Muscle layer of colon (tissue), 2 donors: Measurements from ENCODE around the gene CBY2.

ENCODE experiments used
- H3K27ac ChIP-seq: one replicate; pipeline ENCODE4 v1.7.0; 2013; ENCODE audit warnings: low read depth, mild to moderate bottlenecking, low read length, moderate library complexity
- H3K27me3 ChIP-seq, 2 donors: one replicate each; pipeline ENCODE4 v1.7.0; 2013; ENCODE audit warnings: low read length in 2 of 2, mild to moderate bottlenecking in 2 of 2; ENCODE audit not compliant: insufficient read depth in 2 of 2, control insufficient read depth in 1 of 2
- H3K36me3 ChIP-seq: one replicate; pipeline ENCODE4 v1.7.0; 2013; ENCODE audit warnings: mild to moderate bottlenecking, low read length; ENCODE audit not compliant: insufficient read depth
- H3K4me1 ChIP-seq: one replicate; pipeline ENCODE4 v1.7.0; 2013; ENCODE audit warnings: mild to moderate bottlenecking, low read length; ENCODE audit not compliant: insufficient read depth
- H3K4me3 ChIP-seq, 2 donors: one replicate each; pipeline ENCODE4 v1.7.0; 2013; ENCODE audit warnings: low read length in 2 of 2, low read depth in 1 of 2, mild to moderate bottlenecking in 1 of 2, moderate library complexity in 1 of 2
- H3K9ac ChIP-seq: one replicate; pipeline ENCODE4 v1.7.0; 2013; ENCODE audit warnings: low read length
- H3K9me3 ChIP-seq: one replicate; pipeline ENCODE4 v1.7.0; 2013; ENCODE audit warnings: mild to moderate bottlenecking, low read length
- donor health status: abdominal sarcoma.
- donor health status: Adenocarcinoma of cecum.

The CBY2 gene

DNA sequence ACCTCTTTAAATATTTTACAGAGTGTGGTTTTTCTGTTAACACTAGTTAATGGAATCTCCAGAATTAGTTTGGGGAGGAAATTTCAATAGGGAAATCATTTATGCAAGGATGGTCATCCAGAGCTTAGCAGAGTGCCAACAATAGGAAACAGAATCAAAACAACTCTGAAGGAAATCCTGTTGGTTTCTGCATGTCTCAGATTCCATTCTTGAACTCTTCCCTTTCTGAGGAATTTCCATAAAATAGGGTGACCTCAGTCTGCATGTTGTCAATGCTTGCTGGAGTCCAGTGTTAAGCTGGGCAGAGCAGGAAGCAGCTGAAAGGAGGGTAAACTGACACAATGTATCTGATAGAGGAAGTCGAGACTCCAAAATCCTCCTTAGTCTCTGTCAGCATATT, 16.9 kb downstream of the CBY2 start:
- H3K4me3 ChIP-seq, result no peak overlapping the region
- no peaks in the 10 kb centered on the region for H3K36me3 ChIP-seq
- no peaks in the 10 kb centered on the region for H3K9me3 ChIP-seq
- no peak overlapping the region for H3K9ac ChIP-seq
- no peaks in the 10 kb centered on the region for H3K4me1 ChIP-seq
- H3K27ac ChIP-seq, result no peak overlapping the region
- no peaks in the 10 kb centered on the region for H3K27me3 ChIP-seq

- Histone ChIP-seq H3K27ac (no peak overlapping the region), H3K9ac (no peak overlapping the region), H3K27me3 (no peaks in the 10 kb centered on the region), H3K4me3 (no peak overlapping the region), H3K4me1 (no peaks in the 10 kb centered on the region), H3K36me3 (no peaks in the 10 kb centered on the region), H3K9me3 (no peaks in the 10 kb centered on the region)
These were observed 19.1 kb downstream of the CBY2 start for GRCh38 chr13:45721203-45721731.

DNA sequence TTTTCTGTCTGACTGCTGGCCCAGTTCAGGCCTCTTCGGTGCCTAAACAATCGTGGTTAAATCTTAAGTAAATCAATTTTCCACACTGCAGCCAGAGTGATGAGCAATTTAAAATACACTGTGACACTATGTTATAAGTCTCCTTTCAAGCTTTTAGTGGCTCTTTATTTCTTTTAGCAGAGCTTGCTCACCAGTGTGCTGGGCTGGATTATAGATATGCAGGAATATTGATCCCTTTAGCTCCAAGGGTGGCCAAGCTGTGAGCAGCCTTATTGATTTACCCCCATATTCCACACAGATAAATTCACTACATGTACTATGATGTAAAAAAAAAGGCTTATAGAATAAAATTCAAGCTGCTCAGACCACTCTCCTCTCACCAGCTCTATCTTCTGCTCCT, 21.7 kb downstream of the CBY2 start:
- H3K4me1 ChIP-seq, result no peaks in the 10 kb centered on the region
- no peak overlapping the region for H3K27ac ChIP-seq
- no peak overlapping the region for H3K9ac ChIP-seq
- H3K27me3 ChIP-seq, result no peaks in the 10 kb centered on the region
- H3K4me3 ChIP-seq, result no peak overlapping the region
- H3K36me3 ChIP-seq, result no peaks in the 10 kb centered on the region
- H3K9me3 ChIP-seq, result no peaks in the 10 kb centered on the region

GRCh38 chr13:45728759-45729158, 26.6 kb downstream of the CBY2 start:
- Histone ChIP-seq H3K4me1 (no peaks in the 10 kb centered on the region), H3K9ac (no peak overlapping the region), H3K27ac (no peak overlapping the region), H3K9me3 (no peaks in the 10 kb centered on the region), H3K4me3 (no peak overlapping the region), H3K27me3 (no peaks in the 10 kb centered on the region), H3K36me3 (no peaks in the 10 kb centered on the region)

- H3K4me1 ChIP-seq, result no peaks in the 10 kb centered on the region
- H3K9ac ChIP-seq, result no peak overlapping the region
- no peak overlapping the region for H3K4me3 ChIP-seq
- H3K9me3 ChIP-seq, result no peaks in the 10 kb centered on the region
- no peak overlapping the region for H3K27ac ChIP-seq
- H3K27me3 ChIP-seq, result no peaks in the 10 kb centered on the region
- H3K36me3 ChIP-seq, result no peaks in the 10 kb centered on the region
These were observed 29.3 kb downstream of the CBY2 start for GRCh38 chr13:45731455-45731854.

GRCh38 chr13:45732916-45733315, 30.8 kb downstream of the CBY2 start:
- H3K27me3 ChIP-seq, result no peaks in the 10 kb centered on the region
- H3K27ac ChIP-seq, result no peak overlapping the region
- H3K9me3 ChIP-seq, result no peaks in the 10 kb centered on the region
- no peaks in the 10 kb centered on the region for H3K4me1 ChIP-seq
- no peaks in the 10 kb centered on the region for H3K36me3 ChIP-seq
- H3K4me3 ChIP-seq, result no peak overlapping the region
- H3K9ac ChIP-seq, result no peak overlapping the region

GRCh38 chr13:45733361-45733760, 31.2 kb downstream of the CBY2 start:
- Histone ChIP-seq H3K9ac (no peak overlapping the region), H3K4me3 (no peak overlapping the region), H3K27me3 (no peaks in the 10 kb centered on the region), H3K9me3 (no peaks in the 10 kb centered on the region), H3K36me3 (no peaks in the 10 kb centered on the region), H3K4me1 (no peaks in the 10 kb centered on the region), H3K27ac (no peak overlapping the region)

DNA sequence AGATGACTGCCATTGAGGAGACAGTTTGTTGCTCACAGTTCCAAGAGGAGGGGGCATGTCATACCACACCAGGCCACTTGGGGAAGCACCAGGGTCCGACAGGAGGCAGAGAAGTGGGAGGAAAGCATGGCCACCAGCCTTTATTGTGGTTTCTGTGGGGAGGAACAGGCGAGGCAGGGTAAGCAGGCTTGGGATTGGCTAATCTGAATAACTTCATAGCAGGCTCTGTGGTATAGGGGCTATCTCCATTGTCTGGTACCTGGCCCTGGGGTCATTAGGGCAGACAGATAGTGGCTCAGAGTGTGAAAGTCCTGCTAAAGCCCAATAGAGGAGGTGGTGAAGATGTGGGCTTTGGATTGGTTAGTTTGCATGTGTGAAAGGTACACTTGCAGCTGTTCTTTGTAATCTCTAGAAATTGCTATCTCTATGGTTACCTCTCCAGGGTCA, 35.5 kb downstream of the CBY2 start:
- no peaks in the 10 kb centered on the region for H3K27me3 ChIP-seq
- H3K9me3 ChIP-seq, result no peaks in the 10 kb centered on the region
- no peaks in the 10 kb centered on the region for H3K4me1 ChIP-seq
- H3K4me3 ChIP-seq, result no peak overlapping the region
- no peak overlapping the region for H3K9ac ChIP-seq
- H3K36me3 ChIP-seq, result no peaks in the 10 kb centered on the region
- H3K27ac ChIP-seq, result no peak overlapping the region

GRCh38 chr13:45742985-45743384, 40.9 kb downstream of the CBY2 start:
- Histone ChIP-seq H3K27ac (no peak overlapping the region), H3K4me3 (no peak overlapping the region), H3K36me3 (no peaks in the 10 kb centered on the region), H3K9me3 (no peaks in the 10 kb centered on the region), H3K27me3 (no peaks in the 10 kb centered on the region), H3K9ac (no peak overlapping the region), H3K4me1 (no peaks in the 10 kb centered on the region)

- Histone ChIP-seq H3K27ac (no peak overlapping the region), H3K9ac (no peak overlapping the region), H3K4me3 (no peak overlapping the region), H3K27me3 (no peaks in the 10 kb centered on the region), H3K9me3 (no peaks in the 10 kb centered on the region), H3K4me1 (no peaks in the 10 kb centered on the region), H3K36me3 (no peaks in the 10 kb centered on the region)
These were observed 42.9 kb downstream of the CBY2 start for GRCh38 chr13:45744979-45745378.

GRCh38 chr13:45747071-45747470, 45.0 kb downstream of the CBY2 start:
- Histone ChIP-seq H3K27me3 (no peaks in the 10 kb centered on the region), H3K9me3 (no peaks in the 10 kb centered on the region), H3K36me3 (no peaks in the 10 kb centered on the region), H3K9ac (no peak overlapping the region), H3K27ac (no peak overlapping the region), H3K4me3 (no peak overlapping the region), H3K4me1 (no peaks in the 10 kb centered on the region)

GRCh38 chr13:45748941-45749759, 47.0 kb downstream of the CBY2 start:
- H3K9ac ChIP-seq, result no peak overlapping the region
- H3K4me3 ChIP-seq, result no peak overlapping the region
- H3K36me3 ChIP-seq, result no peaks in the 10 kb centered on the region
- no peak overlapping the region for H3K27ac ChIP-seq
- no peaks in the 10 kb centered on the region for H3K4me1 ChIP-seq
- no peaks in the 10 kb centered on the region for H3K27me3 ChIP-seq
- no peaks in the 10 kb centered on the region for H3K9me3 ChIP-seq
